Measurements from ENCODE around the gene GRB10.

Gene GRB10

GRCh38 chr7:50826371-50827172 lies 43.9 kb upstream of the GRB10 start:
- Histone ChIP-seq H3K79me1 (ENCODE audit: low read depth, low read length) (no peaks in the 10 kb centered on the region), H3K27me3 (ENCODE audit: control insufficient read depth in 3 of 3, insufficient read depth in 3 of 3, low read depth in 1 of 3, low read length in 3 of 3) (no peaks in the 10 kb centered on the region), H3K36me3 (replicated peaks in 1 of 2; ENCODE audit: control insufficient read depth in 2 of 2, insufficient read depth in 2 of 2, low read length in 2 of 2) (no peaks in the 10 kb centered on the region), H3K9me3 (replicated peaks in 1 of 2; ENCODE audit: control insufficient read depth in 2 of 2, insufficient read depth in 1 of 2, low read depth in 1 of 2, low read length in 2 of 2) (no peaks in the 10 kb centered on the region), H3K4me3 (ENCODE audit: low read length in 2 of 2) (no peak overlapping the region), H2AK5ac (ENCODE audit: low read depth, low read length) (no peak overlapping the region), H4K91ac (ENCODE audit: low read depth, low read length, poor library complexity) (no peak overlapping the region), H3K4me1 (ENCODE audit: control insufficient read depth in 2 of 2, insufficient read depth in 1 of 2, low read depth in 1 of 2, low read length in 2 of 2) (peaks cover 0 to under 1% of the 10 kb centered on the region in 2 donors), H3K4me2 (ENCODE audit: insufficient read depth, low read length, poor library complexity, severe bottlenecking) (no peak overlapping the region), H4K8ac (ENCODE audit: low read depth, low read length) (no peak overlapping the region), H2BK15ac (ENCODE audit: low read length) (no peak overlapping the region), H3K27ac (replicated peaks; ENCODE audit: low read length) (no peak overlapping the region), H3K23ac (ENCODE audit: low read depth, low read length, poor library complexity) (no peak overlapping the region), H2BK12ac (ENCODE audit: low read length) (no peak overlapping the region), H2AFZ (ENCODE audit: low read length) (no peak overlapping the region), H3K14ac (ENCODE audit: low read length) (no peak overlapping the region), H2BK5ac (ENCODE audit: low read length) (no peak overlapping the region), H3K4ac (ENCODE audit: low read length) (no peak overlapping the region), H3K9ac (ENCODE audit: low read depth, low read length, poor library complexity) (no peak overlapping the region), H2BK120ac (ENCODE audit: low read depth, low read length) (no peak overlapping the region), H3K18ac (ENCODE audit: low read length) (no peak overlapping the region)
- no peak for DNase-seq (ENCODE audit: low spot score)
- WGBS, 2 donors (ENCODE audit: extremely low coverage in 2 of 2, insufficient read length in 2 of 2, insufficient replicate concordance in 1 of 2), result no CpG with 5 or more reads among the region's 8 CpGs

DNA sequence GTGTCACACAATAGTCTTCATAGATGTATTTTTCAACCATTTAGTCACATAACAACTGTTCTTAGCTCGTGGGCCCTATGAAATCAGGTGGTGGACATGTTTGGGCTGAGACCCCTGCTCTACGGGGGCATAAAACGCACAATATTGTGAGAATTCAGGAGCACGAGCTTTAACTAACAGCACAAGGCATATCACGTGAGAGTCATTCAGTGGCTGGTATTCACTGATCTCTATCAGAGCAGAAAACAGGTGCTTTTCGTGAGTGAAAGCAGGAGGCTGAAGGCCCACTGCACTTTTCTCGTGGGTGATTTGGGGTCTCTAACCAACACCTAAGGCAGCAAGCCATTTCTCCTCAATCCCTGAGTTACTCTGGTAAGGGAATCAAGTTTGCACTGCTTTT lies 42.8 kb upstream of the GRB10 start:
- H2BK15ac ChIP-seq (ENCODE audit: low read length), result no peak overlapping the region
- no peak overlapping the region for H2BK12ac ChIP-seq (ENCODE audit: low read length)
- no peak for DNase-seq (ENCODE audit: low spot score)
- H2AK5ac ChIP-seq (ENCODE audit: low read depth, low read length), result no peak overlapping the region
- no peaks in the 10 kb centered on the region for H3K9me3 ChIP-seq (replicated peaks in 1 of 2; ENCODE audit: control insufficient read depth in 2 of 2, insufficient read depth in 1 of 2, low read depth in 1 of 2, low read length in 2 of 2)
- H3K79me1 ChIP-seq (ENCODE audit: low read depth, low read length), result no peaks in the 10 kb centered on the region
- peaks cover 0 to 5% of the 10 kb centered on the region in 2 donors for H3K4me1 ChIP-seq (ENCODE audit: control insufficient read depth in 2 of 2, insufficient read depth in 1 of 2, low read depth in 1 of 2, low read length in 2 of 2)
- no peaks in the 10 kb centered on the region for H3K36me3 ChIP-seq (replicated peaks in 1 of 2; ENCODE audit: control insufficient read depth in 2 of 2, insufficient read depth in 2 of 2, low read length in 2 of 2)
- no peaks in the 10 kb centered on the region for H3K27me3 ChIP-seq (ENCODE audit: control insufficient read depth in 3 of 3, insufficient read depth in 3 of 3, low read depth in 1 of 3, low read length in 3 of 3)
- H3K9ac ChIP-seq (ENCODE audit: low read depth, low read length, poor library complexity), result no peak overlapping the region
- no CpG with 5 or more reads among the region's 7 CpGs for WGBS, 2 donors (ENCODE audit: extremely low coverage in 2 of 2, insufficient read length in 2 of 2, insufficient replicate concordance in 1 of 2)
- no peak overlapping the region for H3K4ac ChIP-seq (ENCODE audit: low read length)
- no peak overlapping the region for H4K91ac ChIP-seq (ENCODE audit: low read depth, low read length, poor library complexity)
- H3K23ac ChIP-seq (ENCODE audit: low read depth, low read length, poor library complexity), result no peak overlapping the region
- H3K18ac ChIP-seq (ENCODE audit: low read length), result no peak overlapping the region
- no peak overlapping the region for H4K8ac ChIP-seq (ENCODE audit: low read depth, low read length)
- H3K4me3 ChIP-seq (ENCODE audit: low read length in 2 of 2), result no peak overlapping the region
- no peak overlapping the region for H2BK120ac ChIP-seq (ENCODE audit: low read depth, low read length)
- no peak overlapping the region for H3K14ac ChIP-seq (ENCODE audit: low read length)
- no peak overlapping the region for H2AFZ ChIP-seq (ENCODE audit: low read length)
- no peak overlapping the region for H2BK5ac ChIP-seq (ENCODE audit: low read length)
- no peak overlapping the region for H3K4me2 ChIP-seq (ENCODE audit: insufficient read depth, low read length, poor library complexity, severe bottlenecking)
- no peak overlapping the region for H3K27ac ChIP-seq (replicated peaks; ENCODE audit: low read length)

DNA sequence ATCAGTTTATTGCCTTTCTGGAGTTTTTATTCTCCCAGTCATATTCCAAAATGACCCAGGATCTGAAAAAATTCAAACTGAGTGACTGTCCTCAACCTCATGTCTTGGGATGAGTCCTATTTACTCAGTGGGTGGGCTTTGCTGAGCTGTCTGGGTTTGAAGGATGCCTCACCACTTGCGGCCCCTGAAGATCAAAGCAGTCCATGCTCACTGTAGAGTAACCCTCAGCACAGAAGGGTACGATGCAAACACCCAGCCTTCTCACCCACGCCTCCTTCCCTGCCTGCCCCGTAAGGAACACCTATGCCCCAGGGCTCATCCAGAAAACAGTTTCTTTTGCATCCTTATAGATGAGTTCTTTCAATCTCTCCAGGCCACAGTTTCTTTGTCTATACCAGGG lies 42.2 kb upstream of the GRB10 start:
- Histone ChIP-seq H3K36me3 (replicated peaks in 1 of 2; ENCODE audit: control insufficient read depth in 2 of 2, insufficient read depth in 2 of 2, low read length in 2 of 2) (no peaks in the 10 kb centered on the region), H3K9ac (ENCODE audit: low read depth, low read length, poor library complexity) (no peak overlapping the region), H2BK120ac (ENCODE audit: low read depth, low read length) (no peak overlapping the region), H3K9me3 (replicated peaks in 1 of 2; ENCODE audit: control insufficient read depth in 2 of 2, insufficient read depth in 1 of 2, low read depth in 1 of 2, low read length in 2 of 2) (no peaks in the 10 kb centered on the region), H4K91ac (ENCODE audit: low read depth, low read length, poor library complexity) (no peak overlapping the region), H2AFZ (ENCODE audit: low read length) (no peak overlapping the region), H2AK5ac (ENCODE audit: low read depth, low read length) (no peak overlapping the region), H3K27me3 (ENCODE audit: control insufficient read depth in 3 of 3, insufficient read depth in 3 of 3, low read depth in 1 of 3, low read length in 3 of 3) (no peaks in the 10 kb centered on the region), H3K4me3 (ENCODE audit: low read length in 2 of 2) (no peak overlapping the region), H3K4me2 (ENCODE audit: insufficient read depth, low read length, poor library complexity, severe bottlenecking) (no peak overlapping the region), H2BK5ac (ENCODE audit: low read length) (no peak overlapping the region), H3K14ac (ENCODE audit: low read length) (no peak overlapping the region), H3K27ac (replicated peaks; ENCODE audit: low read length) (no peak overlapping the region), H3K4ac (ENCODE audit: low read length) (no peak overlapping the region), H3K79me1 (ENCODE audit: low read depth, low read length) (no peaks in the 10 kb centered on the region), H2BK15ac (ENCODE audit: low read length) (no peak overlapping the region), H3K4me1 (ENCODE audit: control insufficient read depth in 2 of 2, insufficient read depth in 1 of 2, low read depth in 1 of 2, low read length in 2 of 2) (peaks cover 0 to 5% of the 10 kb centered on the region in 2 donors), H3K18ac (ENCODE audit: low read length) (no peak overlapping the region), H2BK12ac (ENCODE audit: low read length) (no peak overlapping the region), H4K8ac (ENCODE audit: low read depth, low read length) (no peak overlapping the region), H3K23ac (ENCODE audit: low read depth, low read length, poor library complexity) (no peak overlapping the region)
- DNase-seq (ENCODE audit: low spot score), result no peak
- no CpG with 5 or more reads among the region's 4 CpGs for whole genome bisulfite sequencing, 2 donors (ENCODE audit: extremely low coverage in 2 of 2, insufficient read length in 2 of 2, insufficient replicate concordance in 1 of 2)

DNA sequence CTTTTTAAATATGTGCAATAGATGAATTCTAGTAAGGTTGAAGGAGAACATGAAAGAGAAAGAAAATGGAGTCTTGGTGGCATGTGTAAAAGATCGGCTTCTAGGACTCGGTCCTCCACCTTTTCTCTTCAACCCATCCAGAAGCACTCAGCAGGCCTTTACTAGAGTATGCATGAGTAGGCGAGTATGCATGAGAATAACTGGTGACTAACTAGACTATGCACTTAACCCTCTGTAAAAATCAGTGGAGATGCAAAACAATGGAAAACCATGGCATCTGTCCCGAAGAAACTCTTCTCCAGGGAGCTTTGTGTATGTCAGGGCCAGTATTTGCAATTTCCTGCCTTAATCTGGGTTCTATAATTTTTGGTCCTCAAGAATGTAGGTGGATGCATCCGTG lies 40.0 kb upstream of the GRB10 start:
- no peak overlapping the region for H3K4me3 ChIP-seq (ENCODE audit: low read length in 2 of 2)
- no peak overlapping the region for H2BK120ac ChIP-seq (ENCODE audit: low read depth, low read length)
- no peak overlapping the region for H3K23ac ChIP-seq (ENCODE audit: low read depth, low read length, poor library complexity)
- H2BK12ac ChIP-seq (ENCODE audit: low read length), result no peak overlapping the region
- H3K79me1 ChIP-seq (ENCODE audit: low read depth, low read length), result no peaks in the 10 kb centered on the region
- no peak overlapping the region for H2AFZ ChIP-seq (ENCODE audit: low read length)
- no peak overlapping the region for H4K8ac ChIP-seq (ENCODE audit: low read depth, low read length)
- WGBS, 2 donors (ENCODE audit: extremely low coverage in 2 of 2, insufficient read length in 2 of 2, insufficient replicate concordance in 1 of 2), result no CpG with 5 or more reads among the region's 5 CpGs
- DNase-seq (ENCODE audit: low spot score), result no peak
- H3K9me3 ChIP-seq (replicated peaks in 1 of 2; ENCODE audit: control insufficient read depth in 2 of 2, insufficient read depth in 1 of 2, low read depth in 1 of 2, low read length in 2 of 2), result no peaks in the 10 kb centered on the region
- no peak overlapping the region for H2BK15ac ChIP-seq (ENCODE audit: low read length)
- H3K27ac ChIP-seq (replicated peaks; ENCODE audit: low read length), result no peak overlapping the region
- no peak overlapping the region for H3K4ac ChIP-seq (ENCODE audit: low read length)
- H3K9ac ChIP-seq (ENCODE audit: low read depth, low read length, poor library complexity), result no peak overlapping the region
- no peak overlapping the region for H3K18ac ChIP-seq (ENCODE audit: low read length)
- H3K14ac ChIP-seq (ENCODE audit: low read length), result no peak overlapping the region
- no peak overlapping the region for H2BK5ac ChIP-seq (ENCODE audit: low read length)
- H3K27me3 ChIP-seq (ENCODE audit: control insufficient read depth in 3 of 3, insufficient read depth in 3 of 3, low read depth in 1 of 3, low read length in 3 of 3), result no peaks in the 10 kb centered on the region
- H3K4me2 ChIP-seq (ENCODE audit: insufficient read depth, low read length, poor library complexity, severe bottlenecking), result no peak overlapping the region
- no peaks in the 10 kb centered on the region for H3K36me3 ChIP-seq (replicated peaks in 1 of 2; ENCODE audit: control insufficient read depth in 2 of 2, insufficient read depth in 2 of 2, low read length in 2 of 2)
- peaks cover 0 to 5% of the 10 kb centered on the region in 2 donors for H3K4me1 ChIP-seq (ENCODE audit: control insufficient read depth in 2 of 2, insufficient read depth in 1 of 2, low read depth in 1 of 2, low read length in 2 of 2)
- no peak overlapping the region for H2AK5ac ChIP-seq (ENCODE audit: low read depth, low read length)
- H4K91ac ChIP-seq (ENCODE audit: low read depth, low read length, poor library complexity), result no peak overlapping the region
